Cerebellar nuclear complex (tissue), 1 donor: Measurements from ENCODE around the gene EXOC4.
A peak's percentile ranks its signal among the peaks of the same experiment; 100 is the strongest.

ENCODE experiments used
- DNase-seq, 2 experiments: peaks; one replicate each; lab custom pipeline; 2025; lab: John Stamatoyannopoulos, UW

Gene EXOC4

DNA sequence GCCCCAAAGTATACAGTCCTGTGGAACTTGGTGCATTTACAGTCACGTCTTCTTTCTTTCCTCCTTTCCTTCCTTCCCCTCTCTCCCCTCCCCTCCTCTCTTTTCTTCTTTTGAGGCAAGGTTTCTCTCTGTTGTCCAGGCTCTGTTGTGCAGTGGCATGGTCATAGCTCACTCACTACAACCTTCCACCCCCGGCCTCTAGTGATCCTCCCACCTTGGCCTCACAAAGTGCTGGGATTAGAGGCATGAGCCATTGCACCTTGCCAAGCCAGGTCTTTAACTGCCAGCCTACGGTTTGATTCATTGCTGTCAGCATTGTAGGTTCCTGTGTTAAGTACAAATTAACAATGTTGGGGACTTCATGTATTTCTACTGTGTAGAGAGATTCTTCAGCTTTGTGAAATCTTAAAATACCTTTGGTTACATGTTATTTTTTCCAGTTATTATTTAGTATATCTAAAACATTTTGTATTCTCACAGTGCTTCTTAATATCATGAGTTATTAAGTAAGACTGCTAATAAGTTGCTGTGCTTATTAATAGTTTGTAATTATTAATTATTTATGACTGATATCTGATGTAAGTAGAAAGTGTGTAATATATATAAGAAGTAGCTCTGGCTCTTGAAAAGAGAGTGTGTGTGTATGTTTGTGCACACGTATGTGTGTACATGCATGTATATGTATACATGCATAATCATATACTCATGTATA, 320.8 kb downstream of the EXOC4 start:
- no peak for DNase-seq

DNA sequence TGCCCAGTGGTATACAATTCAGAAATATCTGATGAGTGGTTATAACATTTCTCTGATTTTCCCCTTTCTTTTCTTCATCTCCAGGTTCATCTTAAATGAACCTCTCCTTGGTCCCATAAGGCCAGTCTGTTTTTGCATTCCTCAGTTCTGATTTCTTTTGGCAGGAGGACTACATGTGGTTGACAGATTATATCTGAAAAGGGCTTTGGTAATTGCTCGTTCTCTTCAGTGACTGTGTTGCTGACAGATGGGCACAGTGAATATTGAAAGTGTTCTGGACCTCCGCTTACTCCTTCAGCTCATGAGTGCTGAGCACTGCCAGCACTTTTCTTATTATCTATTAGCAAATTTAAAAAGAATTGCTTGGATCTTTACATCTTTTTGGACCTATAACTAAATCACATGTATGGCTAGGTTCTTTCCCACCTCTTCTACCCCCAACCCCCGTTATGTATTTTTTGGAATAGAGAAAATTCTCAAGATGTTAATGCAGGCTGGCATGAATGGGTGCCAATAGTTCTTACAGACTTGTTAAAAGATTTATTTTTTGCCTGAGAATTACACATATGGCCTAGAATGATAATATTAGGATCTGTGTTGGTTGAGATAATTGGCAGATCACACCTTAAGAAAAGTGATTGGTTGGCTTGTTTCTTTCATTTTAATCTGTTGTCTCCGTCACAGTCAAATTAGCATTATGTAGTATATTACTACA, 323.0 kb downstream of the EXOC4 start:
- peak; percentile 9 to 70 for DNase-seq

DNA sequence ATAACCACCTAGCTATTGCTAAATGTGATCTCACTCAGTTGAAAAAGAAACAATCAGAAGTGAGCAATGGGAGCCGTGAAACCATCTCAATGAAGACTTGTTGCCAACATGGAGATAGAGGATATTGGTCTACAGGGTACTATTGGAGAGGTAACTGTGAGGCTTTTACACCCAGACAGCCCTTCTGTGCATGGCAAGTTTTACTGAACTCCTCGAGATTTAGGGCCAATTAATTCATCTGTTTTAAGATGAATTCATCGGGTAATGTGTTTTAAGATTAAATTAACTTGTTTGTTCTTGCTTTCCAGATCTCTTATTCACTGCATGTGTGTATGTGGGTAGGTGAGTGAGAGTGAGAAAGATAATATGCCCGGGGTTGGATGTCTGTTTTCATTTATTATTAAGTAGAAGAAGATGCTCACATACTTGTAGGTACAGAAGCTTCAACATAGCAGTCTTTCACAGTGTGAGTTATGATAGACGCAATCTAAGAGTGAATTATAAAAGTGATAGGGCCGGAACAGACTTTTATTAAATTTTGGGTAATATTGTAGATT, 323.8 kb downstream of the EXOC4 start:
- DNase-seq, result no peak

DNA sequence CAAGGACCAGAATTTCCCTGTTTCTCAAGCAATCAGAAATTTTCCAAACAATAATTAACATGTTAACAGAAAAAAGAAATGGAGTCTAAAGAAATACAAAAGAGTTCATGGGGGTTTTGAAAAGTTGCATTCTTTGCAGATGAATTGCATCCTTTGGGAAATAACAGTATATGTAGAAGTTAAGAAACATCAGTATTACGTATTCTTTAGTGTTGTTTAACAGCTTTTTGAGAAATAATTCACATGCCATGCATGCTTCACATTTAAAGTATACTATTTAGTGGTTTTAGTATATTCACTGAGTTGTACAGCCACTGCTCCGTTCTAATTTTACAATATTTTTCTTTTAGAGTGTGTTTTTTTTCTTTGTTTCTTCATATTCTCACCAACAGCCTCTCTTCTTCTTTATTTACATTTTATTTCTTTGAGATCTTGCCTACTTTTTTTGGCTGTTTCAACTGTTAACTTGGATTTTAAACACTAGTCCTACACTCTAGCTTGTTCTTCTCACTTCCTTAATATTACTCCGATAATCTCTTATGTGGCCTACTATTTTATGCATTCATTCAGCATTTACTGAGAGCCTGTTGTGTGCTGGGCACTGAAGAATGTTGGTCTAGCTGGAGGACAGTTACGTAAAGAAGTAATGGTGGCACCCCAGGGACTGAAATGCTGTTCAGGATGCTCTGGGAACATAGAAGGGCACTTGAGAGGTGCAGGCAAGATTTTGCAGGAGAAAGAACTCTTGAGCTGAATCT, 330.1 kb downstream of the EXOC4 start:
- no peak for DNase-seq

DNA sequence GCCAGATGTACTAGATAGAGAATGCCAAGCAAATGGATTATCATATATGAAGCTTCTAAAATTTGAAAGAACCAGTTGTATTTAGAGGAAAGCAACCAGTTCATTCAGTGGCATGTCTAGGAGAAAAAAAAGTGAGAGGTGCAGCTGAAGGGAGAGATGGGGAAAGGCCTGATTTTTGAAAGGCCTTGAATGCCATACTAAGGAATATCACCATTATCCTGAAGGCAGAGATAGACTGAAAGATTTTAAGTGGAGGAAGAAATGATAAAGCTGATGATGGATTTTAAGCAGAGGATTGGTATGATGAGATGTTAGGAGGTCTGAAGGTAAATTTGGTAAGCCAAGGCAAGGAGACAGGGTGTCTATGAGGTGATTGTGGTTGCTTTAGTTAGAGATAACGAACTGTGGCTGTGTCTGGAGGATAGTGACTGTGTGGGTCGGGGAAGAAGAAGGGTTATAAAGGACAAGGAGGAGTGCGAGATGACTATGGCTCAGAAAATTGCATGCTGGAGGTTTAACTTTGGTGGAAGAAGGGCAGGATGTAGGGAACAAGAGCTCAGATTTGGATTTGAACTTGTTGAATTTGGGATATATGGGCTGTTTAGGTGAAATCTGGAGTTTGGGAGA, 330.8 kb downstream of the EXOC4 start:
- no peak for DNase-seq

DNA sequence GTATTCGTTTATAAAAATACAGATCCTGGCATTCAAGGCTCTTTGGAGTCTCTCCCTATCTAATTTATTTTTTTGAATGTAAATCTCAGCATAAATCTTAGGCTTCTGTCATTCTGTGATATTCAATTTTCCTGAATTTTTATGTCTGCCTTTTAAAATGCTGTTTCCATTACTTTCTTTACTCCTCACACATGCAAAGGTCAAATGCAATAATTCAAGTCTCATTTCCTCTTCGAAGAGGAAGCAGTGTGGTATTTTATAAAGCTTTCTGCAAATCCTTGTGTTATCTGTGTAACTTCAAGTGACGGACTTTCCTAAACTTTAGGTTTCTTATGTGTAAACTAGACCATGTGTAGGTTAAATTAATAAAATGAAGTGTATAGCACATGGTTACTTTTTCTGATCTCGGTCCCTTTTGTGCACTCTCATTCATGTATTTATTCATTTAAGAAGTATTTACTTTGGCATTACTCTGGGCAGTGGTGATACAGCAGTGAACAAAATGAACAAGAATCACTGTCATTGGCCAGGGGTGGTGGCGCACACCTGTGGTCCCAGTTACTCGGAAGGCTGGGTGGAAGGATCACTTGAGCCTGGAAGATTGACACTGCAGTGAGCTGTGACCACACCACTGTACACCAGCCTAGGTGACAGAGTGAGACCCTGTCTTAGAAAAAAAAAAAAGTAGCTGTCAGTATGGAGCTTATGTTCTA, 332.2 kb downstream of the EXOC4 start:
- DNase-seq, result no peak

DNA sequence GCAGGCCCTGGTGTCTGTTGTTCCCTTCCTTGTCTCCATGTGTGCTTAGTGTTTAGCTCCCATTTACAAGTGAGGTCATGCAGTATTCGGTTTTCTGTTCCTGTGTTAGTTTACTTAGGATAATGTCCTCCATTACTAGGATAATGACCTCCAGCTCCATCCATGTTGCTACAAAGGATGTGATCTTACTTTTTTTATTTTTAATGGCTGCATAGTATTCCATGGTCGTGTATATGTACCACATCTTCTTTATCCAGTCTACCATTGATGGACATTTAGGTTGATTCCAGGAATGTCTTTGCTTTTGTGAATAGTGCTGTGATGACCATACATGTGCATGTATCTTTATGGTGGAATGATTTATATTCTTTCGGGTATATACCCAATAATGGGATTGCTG, 333.4 kb downstream of the EXOC4 start:
- no peak for DNase-seq

DNA sequence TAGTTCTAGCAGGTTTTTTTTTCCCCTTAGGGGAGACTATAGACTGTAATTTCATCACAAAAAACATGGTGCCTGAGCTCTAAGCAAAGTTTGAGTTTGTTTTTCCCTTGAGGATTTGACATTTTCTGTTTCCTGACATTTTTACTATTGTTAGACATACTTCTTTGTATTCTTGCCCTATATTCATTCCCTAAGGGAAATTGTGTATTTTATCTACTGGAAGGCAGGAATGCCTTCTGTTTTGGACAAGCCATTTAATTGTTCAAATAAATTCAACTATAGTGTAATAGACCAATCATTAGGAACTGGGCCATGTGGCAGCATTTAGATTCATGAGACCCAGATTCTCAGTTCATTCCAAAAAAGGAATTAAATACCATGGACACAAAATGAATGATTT, 335.0 kb downstream of the EXOC4 start:
- DNase-seq, result no peak

DNA sequence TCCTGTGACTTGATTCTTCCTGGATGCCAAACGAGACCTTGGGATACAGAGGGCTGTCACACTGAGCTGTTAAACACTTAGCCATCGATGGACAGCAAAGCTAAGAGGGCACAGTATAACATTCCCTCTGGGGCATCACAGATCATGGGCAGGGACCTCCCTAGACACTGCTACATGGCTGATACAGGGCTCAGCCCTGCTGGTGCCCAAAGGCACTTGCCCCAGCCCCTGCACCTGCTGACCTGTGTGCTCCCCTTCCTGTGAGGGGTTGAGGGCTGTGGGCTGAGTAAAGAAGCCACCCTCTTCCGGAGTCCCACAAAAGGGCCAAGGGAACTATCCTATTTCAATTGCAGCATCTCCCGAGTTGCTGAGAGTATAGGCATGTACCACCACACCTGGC, 337.9 kb downstream of the EXOC4 start:
- DNase-seq, result no peak

DNA sequence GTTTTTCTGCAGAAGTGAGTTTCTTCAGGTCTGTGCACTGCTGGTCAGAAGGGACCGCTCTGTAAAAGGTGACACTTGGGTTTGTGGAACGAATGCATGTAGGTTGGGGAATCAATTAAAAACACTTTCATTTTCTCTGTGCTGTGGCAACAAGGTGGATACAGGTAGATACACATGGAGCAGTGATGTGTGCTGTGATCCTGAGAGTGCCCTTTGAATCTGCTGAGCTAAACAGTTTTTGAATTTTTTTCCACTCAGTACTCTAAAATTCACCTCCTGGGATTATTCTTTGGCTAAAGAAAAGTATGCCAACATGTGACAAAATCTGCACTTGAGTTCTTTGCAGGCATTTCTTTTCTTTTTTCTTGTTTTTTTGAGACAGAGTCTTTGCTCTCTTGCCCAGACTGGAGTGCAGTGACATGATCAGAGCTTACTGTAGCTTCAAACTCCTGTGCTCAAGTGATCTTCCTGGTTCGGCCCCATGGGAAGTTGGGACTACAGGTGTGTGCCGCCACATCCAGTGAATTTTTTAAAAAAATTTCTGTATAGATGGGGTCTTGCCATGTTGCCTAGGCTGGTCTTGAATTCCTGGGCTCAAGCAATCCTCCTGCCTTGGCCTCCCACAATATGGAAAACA, 338.9 kb downstream of the EXOC4 start:
- no peak for DNase-seq

DNA sequence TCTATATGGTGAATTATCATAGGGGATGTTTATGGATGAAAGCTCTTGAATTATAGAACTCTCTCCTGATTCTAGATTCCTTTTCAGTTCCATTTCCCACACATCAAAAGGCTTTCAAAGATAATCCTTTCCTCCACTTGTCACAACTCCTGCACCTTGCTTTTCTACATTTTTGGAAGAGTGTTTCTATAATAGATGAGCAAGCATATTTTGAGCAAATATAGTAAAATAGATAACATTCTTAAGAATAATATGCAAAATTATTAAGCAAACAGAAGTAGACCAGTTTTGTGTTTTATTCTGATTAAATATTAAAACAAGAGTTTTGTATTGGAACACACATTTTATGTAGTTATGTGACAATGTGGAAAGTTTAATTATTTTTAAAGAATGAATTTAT, 340.7 kb downstream of the EXOC4 start:
- no peak for DNase-seq

DNA sequence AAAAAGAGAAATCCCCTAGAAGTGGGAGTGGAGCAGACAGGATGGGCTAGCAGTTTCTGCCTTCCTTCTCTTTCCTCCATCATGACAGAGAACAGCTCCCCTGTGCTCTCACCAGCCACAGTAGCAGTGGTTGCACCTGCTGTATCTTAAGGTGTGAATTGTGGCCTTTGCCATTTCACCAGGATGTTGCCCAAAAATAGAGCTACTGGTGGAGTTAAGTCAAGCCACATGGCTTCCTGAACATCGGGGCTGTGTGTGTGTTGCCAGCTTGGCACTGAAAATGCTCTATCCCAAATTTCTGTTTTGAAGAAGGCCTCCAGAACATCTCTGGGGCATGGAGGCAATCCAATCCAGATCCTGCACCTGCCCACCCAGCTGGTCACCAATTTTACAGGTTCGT, 348.7 kb downstream of the EXOC4 start:
- DNase-seq, result peak; percentile 61 to 67

DNA sequence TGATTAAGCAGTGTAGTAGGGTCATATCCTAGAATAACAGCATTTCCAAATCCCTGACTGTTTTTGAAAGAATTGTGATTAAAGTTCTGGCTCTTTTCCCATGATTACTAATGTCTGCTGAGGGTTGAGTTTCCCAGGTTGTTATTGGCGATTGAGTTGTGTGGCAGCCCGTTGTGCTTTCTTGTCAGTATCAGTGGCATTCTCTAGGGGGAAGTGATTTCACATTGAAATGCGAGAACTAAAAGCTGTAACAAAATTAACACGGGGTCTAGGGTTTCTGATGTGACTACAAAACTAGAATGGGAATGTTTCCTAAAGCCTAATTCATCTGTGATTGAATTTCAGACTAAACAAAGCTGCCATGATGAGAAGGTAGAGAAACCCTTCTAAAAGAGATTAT, 349.4 kb downstream of the EXOC4 start:
- DNase-seq, result peak in 1 of 2 experiments; percentile 42

DNA sequence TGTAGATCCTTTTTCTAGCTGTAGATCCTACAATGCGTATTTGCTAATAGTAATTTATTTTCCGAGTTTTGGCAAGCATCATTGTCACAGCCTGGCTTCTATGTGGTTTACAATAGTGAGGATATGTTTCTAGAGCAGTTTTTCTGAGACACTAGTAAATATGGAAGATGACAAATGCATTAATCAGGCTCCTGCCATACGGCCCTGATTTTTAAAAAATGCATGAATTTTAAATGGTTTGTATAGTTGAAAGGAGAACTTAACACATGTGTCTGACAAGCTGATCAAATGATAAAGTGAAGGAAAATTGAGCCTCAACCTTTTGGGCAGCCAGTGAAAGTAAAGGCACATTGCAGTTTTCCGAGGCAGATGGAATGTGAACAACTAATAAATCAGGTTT, 354.1 kb downstream of the EXOC4 start:
- no peak for DNase-seq

DNA sequence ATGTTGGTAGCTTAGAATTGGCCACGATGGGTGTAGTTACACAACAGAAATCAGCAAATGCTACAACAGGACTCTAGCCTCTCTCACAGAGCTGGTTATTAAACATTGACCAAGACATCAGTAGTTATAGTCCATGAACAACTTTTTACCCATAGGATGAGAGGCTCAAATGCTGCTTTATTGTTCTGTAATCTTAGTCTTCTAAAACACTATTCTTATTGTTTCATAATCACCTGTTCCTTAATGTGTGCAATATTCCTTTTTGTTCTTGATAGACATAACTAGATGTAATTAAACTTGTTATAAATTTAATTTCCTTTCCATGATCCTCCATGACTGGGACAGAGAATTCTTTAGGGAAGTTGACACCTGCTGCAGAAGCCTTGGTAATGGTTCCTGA, 356.9 kb downstream of the EXOC4 start:
- DNase-seq, result no peak

DNA sequence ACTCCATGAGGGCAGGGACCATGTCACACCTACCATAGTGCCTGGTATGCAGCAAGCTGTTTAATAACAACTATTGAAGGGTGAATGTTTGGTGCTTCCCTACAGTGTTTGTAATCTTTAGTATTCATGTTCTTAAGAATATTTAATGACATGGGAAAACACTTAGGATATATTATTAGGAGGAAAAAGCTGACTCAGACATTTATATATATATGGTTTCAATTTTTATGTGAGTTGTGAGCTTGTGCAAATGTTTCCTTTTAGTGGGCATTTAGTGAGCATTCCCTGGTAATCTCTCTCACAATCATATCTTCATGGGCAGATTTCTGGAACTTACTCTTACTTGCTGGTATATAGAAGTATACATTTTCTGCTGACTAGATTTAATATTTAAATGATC, 359.1 kb downstream of the EXOC4 start:
- no peak for DNase-seq

DNA sequence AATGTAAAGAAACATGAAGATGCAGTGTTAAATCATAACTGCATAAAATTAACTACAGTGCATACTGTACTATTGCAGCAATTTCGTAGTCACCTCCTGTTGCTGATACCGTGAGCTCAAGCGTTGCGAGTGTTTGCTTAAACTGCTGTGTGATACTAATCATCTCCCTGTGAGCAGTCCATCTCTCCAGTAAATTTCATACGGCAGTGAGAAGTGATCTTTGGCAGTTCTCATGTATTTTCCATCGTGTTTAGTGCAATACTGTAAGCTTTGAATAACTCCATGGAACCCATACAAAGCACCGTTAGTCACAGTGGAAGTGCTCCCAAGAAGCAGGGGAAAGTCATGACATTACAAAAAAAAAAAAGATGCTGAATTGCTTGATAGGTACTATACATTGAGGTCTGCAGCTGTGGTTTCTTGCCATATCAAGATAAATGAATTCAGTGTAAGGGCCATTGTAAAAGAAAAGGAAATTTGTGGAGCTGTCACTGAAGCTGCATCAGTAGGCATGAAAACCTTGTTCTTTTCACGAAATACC, 360.4 kb downstream of the EXOC4 start:
- DNase-seq, result no peak

DNA sequence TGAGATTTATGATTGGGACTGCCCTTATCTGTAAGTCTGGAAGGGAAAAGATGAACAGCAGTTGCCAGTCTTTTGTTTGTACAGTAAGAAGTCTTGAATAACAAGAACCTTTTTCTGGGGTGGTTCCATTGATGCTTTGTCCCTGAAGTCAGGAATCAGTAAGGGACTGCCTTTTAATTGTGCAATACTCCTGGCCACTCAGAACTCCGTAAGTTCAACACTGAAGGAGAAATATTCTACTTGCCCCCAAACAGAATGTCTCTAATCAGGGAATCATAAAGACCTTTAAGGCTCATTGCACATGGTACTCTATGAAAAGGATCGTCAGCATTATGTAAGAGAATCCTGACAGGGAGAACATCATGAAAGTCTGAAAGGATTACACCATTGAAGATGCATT, 361.4 kb downstream of the EXOC4 start:
- DNase-seq, result no peak

DNA sequence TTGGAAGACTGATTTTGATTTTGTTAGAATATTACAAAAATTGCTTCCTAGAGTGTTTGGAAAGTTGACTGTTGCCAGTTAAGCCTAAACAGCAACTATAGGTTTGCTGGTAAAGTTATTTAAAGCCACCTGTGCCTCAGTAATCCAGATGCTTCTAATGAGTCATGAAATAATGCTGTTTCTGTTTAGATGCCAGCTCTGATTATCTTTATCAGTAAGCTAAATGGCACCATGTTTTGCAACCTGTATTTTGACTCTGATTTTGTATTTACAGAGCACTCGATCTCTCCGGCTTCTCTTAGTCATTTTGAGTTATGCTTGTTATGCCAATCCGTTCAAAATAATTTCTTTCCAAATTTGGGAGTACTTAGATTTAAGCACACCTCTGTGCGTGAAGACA, 366.1 kb downstream of the EXOC4 start:
- DNase-seq, result no peak

DNA sequence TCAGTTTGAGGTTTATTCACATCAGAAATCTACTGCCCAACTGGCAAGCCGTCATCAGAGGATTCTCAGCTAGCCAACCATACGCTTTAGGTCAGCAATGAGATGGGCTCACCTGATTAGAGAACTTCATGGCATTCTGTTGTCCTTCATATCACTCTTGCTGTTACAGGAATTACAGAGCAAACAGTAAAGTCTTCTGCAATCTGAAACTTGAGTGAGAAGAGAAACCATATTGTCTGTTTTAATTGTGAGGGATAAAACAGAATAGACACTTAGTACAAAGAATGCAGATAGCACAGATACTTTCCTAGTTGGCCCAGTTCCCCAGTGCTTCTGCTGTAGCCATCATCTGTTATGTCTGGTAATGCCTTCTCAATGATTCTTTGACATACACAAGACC, 366.6 kb downstream of the EXOC4 start:
- no peak for DNase-seq

DNA sequence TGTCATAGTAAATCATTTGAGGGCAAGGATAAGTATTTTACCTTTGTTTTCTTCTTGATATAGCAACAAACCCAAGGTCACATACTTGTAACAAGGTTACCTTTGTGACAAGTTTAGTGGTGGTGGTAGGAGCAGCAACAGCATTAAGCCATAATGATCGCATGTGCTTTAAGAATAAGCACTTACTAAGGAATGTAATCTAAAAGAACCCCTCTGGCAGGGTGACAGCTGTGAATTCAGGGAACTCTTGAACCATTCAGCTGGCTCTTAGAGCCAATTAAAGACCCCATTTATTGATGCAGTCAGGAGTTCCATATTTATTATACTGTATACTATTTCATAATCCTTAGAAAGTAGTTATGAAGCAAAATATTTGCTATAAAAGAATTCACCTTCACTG, 370.8 kb downstream of the EXOC4 start:
- DNase-seq, result no peak
